ENCODE measurements around the gene SCGN. TPM values are rescaled to one million over a fixed set of nuclear protein-coding genes. Genes with fewer than 3 reads are reported as not detected.

The SCGN gene
- total RNA-seq, 4 donors from 2014 or later, result 3.6 to 13.0 (median 5.0) TPM

DNA sequence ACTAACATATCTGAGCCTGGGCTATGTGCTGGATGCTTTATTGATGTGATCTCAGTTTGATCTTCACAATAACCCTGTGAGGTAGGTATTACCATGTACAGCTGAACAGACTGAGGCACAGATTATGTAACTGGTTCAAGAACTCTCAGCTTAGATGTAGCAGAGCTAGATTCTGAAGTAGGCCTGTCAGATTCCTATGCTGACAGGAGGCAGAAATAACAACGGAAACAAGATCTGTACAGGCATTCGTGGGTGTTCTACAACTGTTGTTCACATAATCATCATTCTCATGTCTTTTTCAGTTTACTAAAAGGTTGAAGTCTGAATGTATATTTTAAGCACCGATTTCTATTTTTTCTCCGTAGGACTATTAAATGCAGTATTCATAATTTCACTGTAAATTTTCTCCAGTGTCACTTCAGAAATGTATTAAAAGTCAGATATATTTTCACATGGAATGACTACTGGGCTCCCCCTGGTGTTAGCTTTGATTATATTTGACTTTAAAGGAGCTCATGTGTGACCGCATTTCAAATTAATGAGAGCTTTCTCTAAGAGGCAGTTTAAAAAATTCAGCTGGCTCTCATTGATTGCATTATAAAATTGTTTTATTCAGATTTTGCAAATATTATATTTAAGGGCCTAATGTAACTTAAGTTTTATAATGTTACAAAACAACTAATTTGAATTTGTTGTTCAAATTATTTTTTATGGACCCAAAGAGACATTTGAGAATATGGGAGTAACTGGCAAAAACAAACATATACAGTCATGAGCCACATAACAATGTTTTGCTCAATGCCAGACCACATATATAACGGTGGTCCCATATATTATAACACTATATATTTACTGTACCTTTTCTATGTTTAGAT, 66.1 kb downstream of the SCGN start:
- intact Hi-C loops (cut with DNase I; ENCODE audit: low total_unique reads), result no loop called here
- 40 to 56% methylated on average over 6 of the region's 6 CpGs for WGBS, 2 donors (ENCODE audit: low coverage in 1 of 2)
- no peak overlapping the region for H3K27ac ChIP-seq
- H3K4me3 ChIP-seq, result no peak overlapping the region
- H3K9me3 ChIP-seq, result no peaks in the 10 kb centered on the region
- TF ChIP-seq POLR2AphosphoS5 (IDR thresholded peaks at IDR 0.05), result no peak
- TF ChIP-seq, protein P1, sequence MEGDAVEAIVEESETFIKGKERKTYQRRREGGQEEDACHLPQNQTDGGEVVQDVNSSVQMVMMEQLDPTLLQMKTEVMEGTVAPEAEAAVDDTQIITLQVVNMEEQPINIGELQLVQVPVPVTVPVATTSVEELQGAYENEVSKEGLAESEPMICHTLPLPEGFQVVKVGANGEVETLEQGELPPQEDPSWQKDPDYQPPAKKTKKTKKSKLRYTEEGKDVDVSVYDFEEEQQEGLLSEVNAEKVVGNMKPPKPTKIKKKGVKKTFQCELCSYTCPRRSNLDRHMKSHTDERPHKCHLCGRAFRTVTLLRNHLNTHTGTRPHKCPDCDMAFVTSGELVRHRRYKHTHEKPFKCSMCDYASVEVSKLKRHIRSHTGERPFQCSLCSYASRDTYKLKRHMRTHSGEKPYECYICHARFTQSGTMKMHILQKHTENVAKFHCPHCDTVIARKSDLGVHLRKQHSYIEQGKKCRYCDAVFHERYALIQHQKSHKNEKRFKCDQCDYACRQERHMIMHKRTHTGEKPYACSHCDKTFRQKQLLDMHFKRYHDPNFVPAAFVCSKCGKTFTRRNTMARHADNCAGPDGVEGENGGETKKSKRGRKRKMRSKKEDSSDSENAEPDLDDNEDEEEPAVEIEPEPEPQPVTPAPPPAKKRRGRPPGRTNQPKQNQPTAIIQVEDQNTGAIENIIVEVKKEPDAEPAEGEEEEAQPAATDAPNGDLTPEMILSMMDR (IDR thresholded peaks at IDR 0.05), result peak; percentile 42 to 64 (median 57)
- H3K36me3 ChIP-seq, result no peaks in the 10 kb centered on the region
- no peaks in the 10 kb centered on the region for H3K27me3 ChIP-seq
- in situ Hi-C loops (cut with MboI; ENCODE audit: low pct_ligation_motif_present in 1 of 4, low pct_unique_long_range_greater_than_20kb in 1 of 4, low sequenced_read_pairs in 3 of 4), result no loop called here
- no peak for DNase-seq
- H3K4me1 ChIP-seq, result no peaks in the 10 kb centered on the region

- H3K27ac ChIP-seq, result no peak overlapping the region
- DNase-seq, result no peak
- no peaks in the 10 kb centered on the region for H3K36me3 ChIP-seq
- WGBS, 2 donors (ENCODE audit: low coverage in 1 of 2), result 91 to 94% methylated on average over 25 to 37 of the region's 37 CpGs
- in situ Hi-C loops (cut with MboI; ENCODE audit: low pct_ligation_motif_present in 1 of 4, low pct_unique_long_range_greater_than_20kb in 1 of 4, low sequenced_read_pairs in 3 of 4), result no loop called here
- H3K9me3 ChIP-seq, result no peaks in the 10 kb centered on the region
- TF ChIP-seq EP300 (IDR thresholded peaks at IDR 0.05; ENCODE audit: low read depth), result no peak
- TF ChIP-seq POLR2A (IDR thresholded peaks at IDR 0.05), result no peak
- TF ChIP-seq POLR2AphosphoS5 (IDR thresholded peaks at IDR 0.05), result no peak
- TF ChIP-seq, protein P1 (IDR thresholded peaks at IDR 0.05), result no peak
- H3K27me3 ChIP-seq, result no peaks in the 10 kb centered on the region
- no peaks in the 10 kb centered on the region for H3K4me1 ChIP-seq
- no peak overlapping the region for H3K4me3 ChIP-seq
- intact Hi-C loops (cut with DNase I; ENCODE audit: low total_unique reads), result no loop called here
Measured at GRCh38 chr6:25726122-25726911, 74.3 kb downstream of the SCGN start.

DNA sequence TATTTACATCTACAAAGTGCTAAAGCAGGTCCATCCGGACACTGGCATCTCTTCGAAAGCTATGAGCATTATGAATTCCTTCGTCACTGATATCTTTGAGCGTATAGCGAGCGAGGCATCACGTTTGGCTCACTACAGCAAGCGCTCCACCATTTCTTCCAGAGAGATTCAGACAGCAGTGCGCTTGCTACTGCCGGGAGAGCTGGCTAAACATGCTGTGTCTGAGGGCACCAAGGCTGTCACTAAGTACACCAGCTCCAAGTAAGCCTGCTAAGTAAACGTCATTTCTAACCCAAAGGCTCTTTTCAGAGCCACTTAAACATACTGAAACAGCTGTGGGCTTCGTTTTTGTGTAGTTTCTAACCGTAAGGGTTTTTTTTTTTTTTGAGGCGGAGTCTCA, 75.0 kb downstream of the SCGN start:
- Histone ChIP-seq H3K9me3 (no peaks in the 10 kb centered on the region), H3K27ac (no peak overlapping the region), H3K4me3 (no peak overlapping the region), H3K27me3 (no peaks in the 10 kb centered on the region), H3K36me3 (no peaks in the 10 kb centered on the region), H3K4me1 (no peaks in the 10 kb centered on the region)
- 74 to 87% methylated on average over 4 to 14 of the region's 14 CpGs for WGBS, 2 donors (ENCODE audit: low coverage in 1 of 2)
- in situ Hi-C loops (cut with MboI; ENCODE audit: low pct_ligation_motif_present in 1 of 4, low pct_unique_long_range_greater_than_20kb in 1 of 4, low sequenced_read_pairs in 3 of 4) (no loop called here), intact Hi-C loops (cut with DNase I; ENCODE audit: low total_unique reads) (no loop called here)
- no peak for DNase-seq
- no peak for TF ChIP-seq EP300 (IDR thresholded peaks at IDR 0.05; ENCODE audit: low read depth)
- TF ChIP-seq, protein P1 (IDR thresholded peaks at IDR 0.05), result no peak
- TF ChIP-seq POLR2A (IDR thresholded peaks at IDR 0.05), result no peak
- no peak for TF ChIP-seq POLR2AphosphoS5 (IDR thresholded peaks at IDR 0.05)

DNA sequence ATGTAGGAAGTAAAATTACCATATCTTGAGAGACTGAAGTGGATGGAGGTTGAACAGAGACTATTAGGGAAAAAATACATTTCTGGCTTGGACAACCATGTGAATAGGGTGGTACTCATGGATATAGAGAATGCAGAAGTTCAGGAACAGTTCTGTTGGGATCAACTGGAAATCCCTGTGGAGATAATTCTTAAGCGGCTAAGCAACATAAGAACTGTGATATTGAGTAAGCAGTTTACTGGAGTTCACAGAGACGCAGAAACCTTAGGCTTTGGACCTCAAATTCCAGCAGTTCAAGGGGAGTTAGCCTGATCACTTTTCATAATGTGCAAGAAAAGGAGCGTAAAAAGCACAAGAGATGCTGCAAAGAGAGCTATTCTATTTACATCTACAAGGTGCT, 78.9 kb downstream of the SCGN start:
- no peak overlapping the region for H3K27ac ChIP-seq
- no peaks in the 10 kb centered on the region for H3K36me3 ChIP-seq
- intact Hi-C loops (cut with DNase I; ENCODE audit: low total_unique reads) (no loop called here), in situ Hi-C loops (cut with MboI; ENCODE audit: low pct_ligation_motif_present in 1 of 4, low pct_unique_long_range_greater_than_20kb in 1 of 4, low sequenced_read_pairs in 3 of 4) (no loop called here)
- 92 to 93% methylated on average over 3 of the region's 3 CpGs for WGBS, 2 donors (ENCODE audit: low coverage in 1 of 2)
- TF ChIP-seq, protein P1 (IDR thresholded peaks at IDR 0.05), result no peak
- TF ChIP-seq POLR2A (IDR thresholded peaks at IDR 0.05), result no peak
- no peak for TF ChIP-seq EP300 (IDR thresholded peaks at IDR 0.05; ENCODE audit: low read depth)
- no peak for TF ChIP-seq POLR2AphosphoS5 (IDR thresholded peaks at IDR 0.05)
- no peak overlapping the region for H3K4me3 ChIP-seq
- no peaks in the 10 kb centered on the region for H3K4me1 ChIP-seq
- H3K27me3 ChIP-seq, result no peaks in the 10 kb centered on the region
- H3K9me3 ChIP-seq, result no peaks in the 10 kb centered on the region
- DNase-seq, result no peak

Measured in transverse colon (tissue), 4 donors.